ENCODE data around the gene SLC29A3.

GRCh38 chr10:71399946-71400345 lies 80.9 kb downstream of the SLC29A3 start:
- TF ChIP-seq CTCF (IDR thresholded peaks at IDR 0.05) (no peak), TCF7L2 (IDR thresholded peaks at IDR 0.05; ENCODE audit: low read depth, low read length) (no peak), REST (IDR thresholded peaks at IDR 0.05; ENCODE audit: insufficient read depth in 1 of 2, low read depth in 2 of 2, low read length in 1 of 2) (no peak), POLR2AphosphoS5 (IDR thresholded peaks at IDR 0.05; ENCODE audit: low read depth, low read length) (no peak), SIN3A (IDR thresholded peaks at IDR 0.05; ENCODE audit: borderline replicate concordance, insufficient read depth, low read depth, low read length) (no peak)

Measured in Panc1 (cell line).